GM12878 (cell line): ENCODE results near the gene SHC2. TPM values are rescaled to one million over a fixed set of nuclear protein-coding genes. Genes with fewer than 3 reads are reported as not detected.

Experiments
- ATAC-seq: fragments of 200-7000 bp; cut with Tn5 transposase; 3 replicates; pipeline ENCODE4 v1.9.1; 2020; ENCODE audit warnings: mild to moderate bottlenecking, moderate library complexity
- BruUV-seq: library from RNA; stranded (reverse); fragments of 400-500 nt; replicated peaks from 2 replicates; lab custom pipeline; 2021; lab: Mats Ljungman, UMichigan
- CTCF ChIA-PET: fragments of 300-600 bp; sonication (Branson Sonifier 250); formaldehyde crosslinking; extraction: SDS; loops from one replicate; lab custom pipeline; 2021; ENCODE audit warnings: inconsistent platforms; lab: Yijun Ruan, JAX
- POLR2A ChIA-PET: fragments of 350-600 bp; formaldehyde crosslinking; extraction: SDS; loops from one replicate; lab custom pipeline; 2021; ENCODE audit warnings: inconsistent platforms; lab: Charles Lee
- RAD21 ChIA-PET: fragments of 300-600 bp; sonication (Branson Sonifier 250); formaldehyde crosslinking; loops from one replicate; lab custom pipeline; 2023; ENCODE audit warnings: antibody characterized with exemption; ENCODE audit not compliant: unreplicated experiment; lab: Charles Lee
- SMC1A ChIA-PET: fragments of 300-600 bp; sonication (Branson Sonifier 250); formaldehyde crosslinking; loops from one replicate; lab custom pipeline; 2023; ENCODE audit not compliant: unreplicated experiment, uncharacterized antibody; lab: Charles Lee
- DNase-seq: peaks from one replicate; pipeline ENCODE4 v3.0.0-alpha.2; 2011; ENCODE audit warnings: low read depth, low spot score
- FAIRE-seq: peaks from 3 replicates; lab custom pipeline; 2011; peaks lifted over from hg19 to GRCh38; lab: Jason Lieb, UNC
- H2AFZ ChIP-seq: 2 replicates; pipeline ENCODE4 v1.6.0; 2011; ENCODE audit warnings: low read depth, low read length, control low read depth; ENCODE audit not compliant: control insufficient read depth
- H3K27ac ChIP-seq: 2 replicates; pipeline ENCODE4 v1.5.1; 2011; ENCODE audit warnings: control low read depth; ENCODE audit not compliant: control insufficient read depth, insufficient read depth
- H3K27me3 ChIP-seq, 2 experiments: replicated peaks in 1 of 2; 2 replicates each; pipeline versions ENCODE4 v1.6.0 to v1.6.1; 2011; ENCODE audit warnings: low read length in 1 of 2; ENCODE audit not compliant: control insufficient read depth in 2 of 2, insufficient read depth in 2 of 2
- H3K36me3 ChIP-seq, 2 experiments: 2 replicates each; pipeline ENCODE4 v1.5.1; 2011; ENCODE audit warnings: low read length in 1 of 2; ENCODE audit not compliant: control insufficient read depth in 2 of 2, insufficient read depth in 2 of 2
- H3K4me1 ChIP-seq: 2 replicates; pipeline ENCODE4 v1.6.1; 2011; ENCODE audit warnings: mild to moderate bottlenecking, low read length, moderate library complexity, mixed read lengths; ENCODE audit not compliant: control insufficient read depth, insufficient read depth
- H3K4me2 ChIP-seq: 2 replicates; pipeline ENCODE4 v1.6.0; 2011; ENCODE audit warnings: control low read depth; ENCODE audit not compliant: control insufficient read depth, insufficient read depth
- H3K4me3 ChIP-seq: fragments of 200-600 bp; sonication (generic); 2 replicates; pipeline ENCODE4 v1.5.1; 2016
- H3K79me2 ChIP-seq: 2 replicates; pipeline ENCODE4 v1.6.0; 2011; ENCODE audit warnings: low read length; ENCODE audit not compliant: control insufficient read depth, insufficient read depth
- H3K9ac ChIP-seq: 2 replicates; pipeline ENCODE4 v1.8.0; 2011; ENCODE audit warnings: low read length, control low read depth, mixed read lengths; ENCODE audit not compliant: control insufficient read depth, insufficient read depth
- H3K9me3 ChIP-seq: replicated peaks from 3 replicates; pipeline ENCODE4 v1.5.1; 2011; ENCODE audit warnings: mild to moderate bottlenecking, low read length; ENCODE audit not compliant: control insufficient read depth, insufficient read depth
- H4K20me1 ChIP-seq: 2 replicates; pipeline ENCODE4 v1.6.0; 2011; ENCODE audit not compliant: control insufficient read depth, insufficient read depth
- ASH2L ChIP-seq: fragments of 300-600, 200-600 bp; sonication (generic); IDR thresholded peaks from 2 replicates; pipeline ENCODE4 v1.6.1; 2017; ENCODE audit warnings: low read depth, mild to moderate bottlenecking, borderline replicate concordance
- CEBPB ChIP-seq, 2 experiments: fragments of 150-350 bp in 1 of 2; IDR thresholded peaks; 2 replicates each; pipeline ENCODE4 v1.6.1; 2012 to 2014; ENCODE audit warnings: low read depth in 2 of 2, low read length in 2 of 2, borderline replicate concordance in 1 of 2, inconsistent platforms in 1 of 2
- CTCF ChIP-seq, 3 experiments: IDR thresholded peaks in 2 of 3; conservative IDR thresholded peaks in 1 of 3; 2 replicates each; pipeline ENCODE4 v1.5.1; 2011; ENCODE audit warnings: low read depth in 3 of 3, low read length in 3 of 3, mild to moderate bottlenecking in 3 of 3, control low read depth in 2 of 3, moderate library complexity in 2 of 3, inconsistent platforms in 1 of 3, mixed read lengths in 1 of 3; ENCODE audit not compliant: control insufficient read depth in 2 of 3, insufficient read depth in 1 of 3; ENCODE audit errors: extremely low read depth in 1 of 3
- IRF5 ChIP-seq: fragments of 450-650 bp; IDR thresholded peaks from 2 replicates; pipeline ENCODE4 v1.6.1; 2017; ENCODE audit warnings: borderline replicate concordance
- JUNB ChIP-seq: IDR thresholded peaks from 2 replicates; pipeline ENCODE4 v1.6.1; 2016; ENCODE audit warnings: antibody characterized with exemption, mild to moderate bottlenecking
- JUND ChIP-seq: IDR thresholded peaks from 2 replicates; pipeline ENCODE4 v1.6.1; 2012; ENCODE audit warnings: low read depth, mild to moderate bottlenecking, low read length, improper control_type of control experiment, moderate library complexity
- LARP7 ChIP-seq: fragments of 450-650 bp; IDR thresholded peaks from 2 replicates; pipeline ENCODE4 v1.6.1; 2017; ENCODE audit warnings: mild to moderate bottlenecking
- MEF2A ChIP-seq: IDR thresholded peaks from 2 replicates; pipeline ENCODE4 v1.6.1; 2011; ENCODE audit warnings: low read depth, mild to moderate bottlenecking, low read length, moderate library complexity; ENCODE audit not compliant: insufficient read depth
- NFIC ChIP-seq: IDR thresholded peaks from 2 replicates; pipeline ENCODE4 v1.6.1; 2012; ENCODE audit warnings: low read depth, mild to moderate bottlenecking, inconsistent platforms, low read length, moderate library complexity
- POLR2AphosphoS2 ChIP-seq: IDR thresholded peaks from 2 replicates; pipeline ENCODE4 v1.6.1; 2011; ENCODE audit warnings: low read depth, mild to moderate bottlenecking, low read length, improper control_type of control experiment, moderate library complexity
- RB1 ChIP-seq: fragments of 450-650 bp; formaldehyde crosslinking; IDR thresholded peaks from 2 replicates; pipeline ENCODE4 v1.6.1; 2017; ENCODE audit warnings: mild to moderate bottlenecking, borderline replicate concordance
- RELB ChIP-seq: fragments of 450-650 bp; IDR thresholded peaks from 2 replicates; pipeline ENCODE4 v1.6.1; 2017; ENCODE audit warnings: low read depth, mild to moderate bottlenecking, moderate library complexity
- SREBF2 ChIP-seq: IDR thresholded peaks from 2 replicates; pipeline ENCODE4 v1.6.1; 2012; ENCODE audit warnings: mild to moderate bottlenecking, low read length
- SRF ChIP-seq, 2 experiments: IDR thresholded peaks; 2 replicates each; pipeline ENCODE4 v1.6.1; 2011; ENCODE audit warnings: low read depth in 2 of 2, low read length in 2 of 2, mild to moderate bottlenecking in 1 of 2, moderate library complexity in 1 of 2
- STAT1 ChIP-seq: fragments of 450-650 bp; conservative IDR thresholded peaks from 2 replicates; pipeline ENCODE4 v1.6.1; 2014; ENCODE audit warnings: antibody characterized with exemption, mild to moderate bottlenecking
- SUZ12 ChIP-seq: fragments of 200-600 bp; sonication (generic); IDR thresholded peaks from one replicate; pipeline ENCODE4 v1.6.1; 2018; ENCODE audit warnings: antibody characterized with exemption, mild to moderate bottlenecking; ENCODE audit not compliant: unreplicated experiment
- TCF12 ChIP-seq: IDR thresholded peaks from 2 replicates; pipeline ENCODE4 v1.6.1; 2011; ENCODE audit warnings: low read depth, mild to moderate bottlenecking, low read length
- ZBTB33 ChIP-seq: fragments of 450-650 bp; IDR thresholded peaks from 2 replicates; pipeline ENCODE4 v1.6.1; 2017; ENCODE audit warnings: mild to moderate bottlenecking
- WGBS: methylation state at CpG from one replicate; pipeline ENCODE4 v1.1.6; 2016; ENCODE audit warnings: low lambda C conversion rate; ENCODE audit not compliant: insufficient replicate concordance, insufficient coverage; ENCODE audit errors: missing lambda C conversion rate; 5-methylcytosine and 5-hydroxymethylcytosine counted together
- in situ Hi-C: fragments of 300-500 bp; cut with MboI; formaldehyde crosslinking; loops from 9 replicates; pipeline ENCODE4 v1.14.3; 2018; ENCODE audit warnings: mixed read lengths
- intact Hi-C: fragments of 100-400 bp; cut with micrococcal nuclease; formaldehyde crosslinking; loops from one replicate; pipeline ENCODE4 v1.14.2; 2022; ENCODE audit not compliant: unreplicated experiment
- polyA plus RNA-seq, 11 experiments: library from polyadenylated mRNA; depleted of rRNA in 4 of 11; unstranded in 6 of 11; stranded (reverse) in 5 of 11; fragments of >200 nt; fragmentation: Nextera tagmentation in 4 of 11; fragmentation: Illumina TruSeq in 1 of 11; extraction: Ambion mirVana in 4 of 11; extraction: Trizol in 1 of 11; gene quantifications; 1 replicate in 1 of 11; 2 replicates in 10 of 11; pipeline versions ENCODE4 v1.2.1 to v1.2.3, GENCODE V29; 2011 to 2016; ENCODE audit warnings: inconsistent platforms in 2 of 11, missing spikeins in 2 of 11, low read depth in 1 of 11
- total RNA-seq, 4 experiments: library from RNA; depleted of rRNA in 3 of 4; stranded (reverse); fragments of >200 nt in 3 of 4; fragmentation: Illumina TruSeq in 1 of 4; extraction: Trizol in 1 of 4; gene quantifications; 2 replicates each; pipeline versions ENCODE4 v1.2.1 to v1.2.3, GENCODE V29; 2013 to 2021

The SHC2 gene
- total and polyA plus RNA-seq, 10 of the 15 experiments (the other 5 are each of a cell fraction or from before 2014, with no cell fraction given): 0.08 TPM; not detected in 9

GRCh38 chr19:442085-442484, 18.7 kb downstream of the SHC2 start:
- intact Hi-C loops: no loop called here
- 23% methylated on average over 2 of the region's 2 CpGs for WGBS
- ChIA-PET RAD21 (no interaction called here), SMC1A (no interaction called here), CTCF (no interaction called here), POLR2A (no interaction called here)
- FAIRE-seq (no peak), DNase-seq (no peak), ATAC-seq (no peak)
- Histone ChIP-seq H3K4me2 (no peak overlapping the region), H3K9me3 (peaks cover under 1% of the 10 kb centered on the region; the same call in 1 of the 3 replicates), H3K4me3 (no peak overlapping the region), H3K9ac (no peak overlapping the region), H2AFZ (no peak overlapping the region), H4K20me1 (no peaks in the 10 kb centered on the region), H3K27ac (no peak overlapping the region), H3K36me3 (no peaks in the 10 kb centered on the region), H3K4me1 (no peaks in the 10 kb centered on the region), H3K79me2 (no peaks in the 10 kb centered on the region), H3K27me3 (no peaks in the 10 kb centered on the region)
- in situ Hi-C loops: no loop called here
- TF ChIP-seq NFIC: no peak
- TF ChIP-seq LARP7: no peak
- no peak for TF ChIP-seq ZBTB33
- no peak for TF ChIP-seq CTCF (IDR thresholded peaks at IDR 0.05 in 2 of 3, conservative IDR thresholded peaks at IDR 0.05 in 1 of 3; ENCODE audit: control insufficient read depth in 2 of 3, extremely low read depth in 1 of 3, insufficient read depth in 1 of 3, low read depth in 3 of 3, low read length in 3 of 3)
- no peak for TF ChIP-seq SRF (IDR thresholded peaks at IDR 0.05; ENCODE audit: low read depth in 2 of 2, low read length in 2 of 2)
- TF ChIP-seq POLR2AphosphoS2: no peak
- no peak for TF ChIP-seq SUZ12
- no peak for TF ChIP-seq JUND
- no peak for TF ChIP-seq ASH2L
- no peak for TF ChIP-seq IRF5
- TF ChIP-seq RELB: no peak
- TF ChIP-seq CEBPB (IDR thresholded peaks at IDR 0.05; ENCODE audit: borderline replicate concordance in 1 of 2, low read depth in 2 of 2, low read length in 2 of 2): no peak
- TF ChIP-seq STAT1: no peak
- no peak for TF ChIP-seq RB1
- no peak for TF ChIP-seq TCF12
- no peak for TF ChIP-seq SREBF2
- no peak for TF ChIP-seq JUNB
- no peak for TF ChIP-seq MEF2A
- BruUV-seq: no TSS peak
